H1 (cell line): ENCODE results near the gene COMMD1.

Experiments
- CEBPB ChIP-seq: IDR thresholded peaks from 2 replicates; pipeline ENCODE4 v1.6.1; 2012; ENCODE audit warnings: low read depth, low read length
- CTCF ChIP-seq, 3 experiments: IDR thresholded peaks; 1 replicate in 2 of 3; 2 replicates in 1 of 3; pipeline versions ENCODE4 v1.5.1 to v1.6.1; 2011; ENCODE audit warnings: low read length in 3 of 3, mild to moderate bottlenecking in 3 of 3, inconsistent platforms in 2 of 3, low read depth in 1 of 3, moderate library complexity in 1 of 3; ENCODE audit not compliant: insufficient read depth in 1 of 3; ENCODE audit errors: control extremely low read depth in 1 of 3
- EP300 ChIP-seq, 2 experiments: IDR thresholded peaks; 1 replicate in 1 of 2; 2 replicates in 1 of 2; pipeline ENCODE4 v1.6.1; 2011 to 2012; ENCODE audit warnings: low read depth in 2 of 2, low read length in 2 of 2, mild to moderate bottlenecking in 2 of 2, borderline replicate concordance in 1 of 2, inconsistent platforms in 1 of 2, moderate library complexity in 1 of 2
- POLR2A ChIP-seq, 2 experiments: IDR thresholded peaks; 1 replicate in 1 of 2; 2 replicates in 1 of 2; pipeline ENCODE4 v1.6.1; 2011; ENCODE audit warnings: low read depth in 2 of 2, low read length in 2 of 2, mild to moderate bottlenecking in 2 of 2; ENCODE audit errors: control extremely low read depth in 1 of 2
- POLR2AphosphoS5 ChIP-seq: IDR thresholded peaks from 2 replicates; pipeline ENCODE4 v1.6.1; 2011; ENCODE audit warnings: low read depth, low read length
- SIX5 ChIP-seq: IDR thresholded peaks from 2 replicates; pipeline ENCODE4 v1.6.1; 2011; ENCODE audit warnings: mild to moderate bottlenecking, low read depth, low read length
- TAF1 ChIP-seq: IDR thresholded peaks from 2 replicates; pipeline ENCODE4 v1.6.1; 2011; ENCODE audit warnings: mild to moderate bottlenecking, low read depth, low read length
- TCF12 ChIP-seq: IDR thresholded peaks from 2 replicates; pipeline ENCODE4 v1.6.1; 2011; ENCODE audit warnings: low read depth, mild to moderate bottlenecking, low read length
- ZNF274 ChIP-seq: IDR thresholded peaks from 2 replicates; pipeline ENCODE4 v1.7.0; 2012; ENCODE audit warnings: low read length, borderline replicate concordance; ENCODE audit errors: extremely low read depth
- TF ChIP-seq, protein P1 (sequence below): IDR thresholded peaks from 2 replicates; pipeline ENCODE4 v1.6.1; 2011; ENCODE audit warnings: low read depth, mild to moderate bottlenecking, low read length; ENCODE audit not compliant: insufficient read depth

DNA sequence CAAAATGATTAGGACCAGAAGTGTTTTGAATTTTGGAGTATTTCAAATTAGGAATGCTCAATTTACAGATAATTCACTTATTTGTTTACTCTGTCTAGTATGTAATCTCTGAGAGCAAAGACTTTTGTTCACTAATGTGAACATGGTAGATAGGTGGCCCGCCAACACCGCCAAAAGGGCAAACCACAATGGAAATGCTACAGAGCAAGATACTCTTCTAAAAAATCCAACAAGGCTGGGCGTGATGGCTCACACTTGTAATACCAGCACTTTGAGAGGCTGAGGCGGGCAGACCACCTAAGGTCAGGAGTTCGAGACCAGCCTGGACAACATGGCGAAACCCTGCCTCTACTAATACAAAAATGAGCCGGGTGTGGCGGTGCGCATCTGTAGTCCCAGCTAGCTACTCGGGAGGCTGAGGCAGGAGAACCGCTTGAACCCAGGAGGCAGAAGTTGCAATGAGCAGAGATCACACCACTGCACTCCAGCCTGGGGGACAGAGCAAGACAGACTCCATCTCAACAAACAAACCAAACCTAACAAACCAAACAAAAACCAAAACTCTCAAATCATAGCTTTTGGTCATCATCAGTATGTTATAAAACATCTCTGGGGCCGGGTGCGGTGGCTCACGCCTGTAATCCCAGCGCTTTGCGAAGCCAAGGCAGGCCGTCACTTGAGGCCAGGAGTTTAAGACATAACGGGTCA is 19.4 kb upstream of the COMMD1 start:
- TF ChIP-seq ZNF274: no peak
- no peak for TF ChIP-seq TCF12
- no peak for TF ChIP-seq POLR2A (IDR thresholded peaks at IDR 0.05; ENCODE audit: control extremely low read depth in 1 of 2, low read depth in 2 of 2, low read length in 2 of 2)
- TF ChIP-seq CTCF (IDR thresholded peaks at IDR 0.05; ENCODE audit: control extremely low read depth in 1 of 3, insufficient read depth in 1 of 3, low read depth in 1 of 3, low read length in 3 of 3): no peak
- 0 out of 2 replicates have a peak, but pooled peaks have one; percentile 42 for TF ChIP-seq POLR2AphosphoS5
- TF ChIP-seq SIX5: no peak
- TF ChIP-seq, protein P1, sequence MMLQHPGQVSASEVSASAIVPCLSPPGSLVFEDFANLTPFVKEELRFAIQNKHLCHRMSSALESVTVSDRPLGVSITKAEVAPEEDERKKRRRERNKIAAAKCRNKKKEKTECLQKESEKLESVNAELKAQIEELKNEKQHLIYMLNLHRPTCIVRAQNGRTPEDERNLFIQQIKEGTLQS: no peak
- no peak for TF ChIP-seq TAF1
- TF ChIP-seq CEBPB: no peak
- TF ChIP-seq EP300 (IDR thresholded peaks at IDR 0.05; ENCODE audit: borderline replicate concordance in 1 of 2, low read depth in 2 of 2, low read length in 2 of 2): no peak
